HUES64 (cell line): ENCODE results near the gene HNF1B.
"Not testable (repeated sequence)": the region's sequence is repeated elsewhere in the genome, so short reads cannot be mapped to it uniquely, and the experiment has no call there.

Source experiments
- H3K27ac ChIP-seq: 2 replicates; pipeline ENCODE4 v1.7.0; 2013; ENCODE audit warnings: low read depth, low read length, inconsistent platforms
- H3K27me3 ChIP-seq: 2 replicates; pipeline ENCODE4 v1.6.1; 2013; ENCODE audit warnings: mild to moderate bottlenecking, low read length; ENCODE audit not compliant: insufficient read depth
- H3K36me3 ChIP-seq: 2 replicates; pipeline ENCODE4 v1.6.1; 2013; ENCODE audit warnings: mild to moderate bottlenecking, low read length; ENCODE audit not compliant: insufficient read depth
- H3K4me1 ChIP-seq: 2 replicates; pipeline ENCODE4 v1.6.1; 2013; ENCODE audit warnings: mild to moderate bottlenecking, low read length, moderate library complexity; ENCODE audit not compliant: insufficient read depth
- H3K4me3 ChIP-seq: 2 replicates; pipeline ENCODE4 v1.5.1; 2013; ENCODE audit warnings: mild to moderate bottlenecking, low read length, moderate library complexity
- H3K9ac ChIP-seq: 2 replicates; pipeline ENCODE4 v1.6.1; 2013; ENCODE audit warnings: mild to moderate bottlenecking, low read depth, low read length
- H3K9me3 ChIP-seq: 2 replicates; pipeline ENCODE4 v1.6.1; 2013; ENCODE audit warnings: low read depth, low read length; ENCODE audit not compliant: insufficient read depth
- WGBS: fragments of 150-250, 120-280 bp; methylation state at CpG from one replicate; pipeline ENCODE4 v1.1.7; 2013; ENCODE audit warnings: missing lambda C conversion rate; 5-methylcytosine and 5-hydroxymethylcytosine counted together

HNF1B gene

DNA sequence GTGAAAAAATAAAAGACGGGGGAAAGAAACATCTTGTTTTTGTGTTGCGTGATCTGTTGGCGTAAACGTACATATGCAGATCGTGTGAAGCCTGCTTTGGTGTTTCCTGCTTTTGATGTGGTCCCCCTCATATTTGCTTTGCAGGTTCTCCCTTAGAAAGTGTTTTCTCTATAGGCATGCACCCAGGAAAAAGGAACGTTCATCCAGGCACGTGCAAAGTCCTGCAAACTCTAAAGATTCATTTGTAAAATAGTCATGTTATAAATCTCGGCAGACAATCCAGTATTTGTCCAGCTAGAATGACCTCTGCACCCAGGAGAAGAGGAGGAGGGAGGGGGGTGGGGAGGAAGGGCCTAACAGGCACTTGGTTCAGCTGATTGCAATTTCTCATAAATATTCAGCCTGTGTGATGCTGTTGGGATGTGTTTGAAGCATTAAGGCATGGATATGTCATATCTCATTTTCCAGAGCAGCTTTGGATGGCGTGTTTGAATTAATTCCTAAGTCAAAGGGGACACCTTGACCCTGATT is 61.3 kb downstream of the HNF1B start:
- WGBS = 94% methylated on average over 9 of the region's 9 CpGs
- Histone ChIP-seq H3K9ac (no peak overlapping the region), H3K9me3 (no peaks in the 10 kb centered on the region; the same call in 1 of the 2 replicates), H3K4me1 (no peaks in the 10 kb centered on the region), H3K27me3 (no peaks in the 10 kb centered on the region; the same call in 1 of the 2 replicates), H3K36me3 (no peaks in the 10 kb centered on the region), H3K4me3 (no peak overlapping the region), H3K27ac (no peak overlapping the region)

DNA sequence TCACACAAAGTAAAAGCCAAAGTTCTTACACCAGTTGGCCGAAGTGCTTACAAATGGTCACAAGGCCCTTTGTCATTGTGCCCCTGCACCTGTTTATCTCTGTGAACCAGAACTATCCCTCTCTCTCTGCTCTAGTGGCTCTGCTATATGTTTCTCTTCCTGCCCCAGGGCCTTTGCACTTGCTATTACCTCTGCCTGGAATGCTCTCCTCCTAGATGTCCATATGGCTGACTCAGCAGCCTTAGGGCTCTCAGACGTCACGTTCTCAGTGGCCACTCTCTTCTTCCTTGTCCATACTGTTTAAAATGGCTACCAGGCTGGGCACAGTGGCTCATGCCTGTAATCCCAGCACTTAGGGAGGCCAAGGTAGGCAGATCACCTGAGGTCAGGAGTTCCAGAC is 62.9 kb downstream of the HNF1B start:
- H3K9ac ChIP-seq = no peak overlapping the region
- no peaks in the 10 kb centered on the region; the same call in 1 of the 2 replicates for H3K9me3 ChIP-seq
- WGBS = 89% methylated on average over 3 of the region's 3 CpGs
- no peak overlapping the region for H3K27ac ChIP-seq
- H3K36me3 ChIP-seq = no peaks in the 10 kb centered on the region
- no peak overlapping the region for H3K4me3 ChIP-seq
- H3K4me1 ChIP-seq = no peaks in the 10 kb centered on the region
- H3K27me3 ChIP-seq = no peaks in the 10 kb centered on the region

DNA sequence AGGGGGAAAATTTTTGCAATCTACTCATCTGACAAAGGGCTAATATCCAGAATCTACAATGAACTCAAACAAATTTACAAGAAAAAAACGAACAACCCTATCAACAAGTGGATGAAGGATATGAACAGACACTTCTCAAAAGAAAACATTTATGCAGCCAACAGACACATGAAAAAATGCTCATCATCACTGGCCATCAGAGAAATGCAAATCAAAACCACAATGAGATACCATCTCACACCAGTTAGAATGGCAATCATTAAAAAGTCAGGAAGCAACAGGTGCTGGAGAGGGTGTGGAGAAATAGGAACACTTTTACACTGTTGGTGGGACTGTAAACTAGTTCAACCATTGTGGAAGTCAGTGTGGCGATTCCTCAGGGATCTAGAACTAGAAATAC is 64.9 kb downstream of the HNF1B start:
- not testable (repeated sequence) for H3K9ac ChIP-seq

DNA sequence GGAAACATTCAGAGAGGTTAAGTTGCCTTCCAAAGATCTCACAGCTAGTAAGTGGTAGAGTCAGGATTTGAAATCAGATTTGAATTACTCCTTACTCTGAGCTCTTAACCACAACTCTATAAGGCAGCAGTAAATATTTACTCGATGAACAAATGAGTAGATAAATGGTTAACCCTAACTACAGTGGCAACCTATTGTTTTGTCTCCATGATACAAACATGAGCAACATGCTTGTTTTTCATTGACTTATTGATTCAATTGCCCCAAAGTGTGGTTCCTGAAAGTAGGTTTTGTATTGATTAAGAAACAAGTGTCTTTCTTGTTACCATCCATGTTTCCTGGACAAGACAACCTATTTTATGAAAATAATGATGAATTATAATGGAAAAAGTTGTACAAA is 66.8 kb downstream of the HNF1B start:
- no peaks in the 10 kb centered on the region for H3K36me3 ChIP-seq
- 89% methylated on average over 1 of the region's 1 CpG for WGBS
- no peak overlapping the region for H3K27ac ChIP-seq
- no peaks in the 10 kb centered on the region for H3K4me1 ChIP-seq
- H3K4me3 ChIP-seq = no peak overlapping the region
- H3K9ac ChIP-seq = no peak overlapping the region
- no peaks in the 10 kb centered on the region; the same call in 1 of the 2 replicates for H3K9me3 ChIP-seq
- H3K27me3 ChIP-seq = no peaks in the 10 kb centered on the region

More for the DNA sequence above, 64.9 kb downstream of the HNF1B start:
- H3K27ac ChIP-seq, H3K4me1 ChIP-seq, H3K9me3 ChIP-seq, H3K27me3 ChIP-seq, H3K4me3 ChIP-seq, H3K36me3 ChIP-seq: not testable (repeated sequence)
- WGBS = no CpG with 5 or more reads among the region's 2 CpGs

DNA sequence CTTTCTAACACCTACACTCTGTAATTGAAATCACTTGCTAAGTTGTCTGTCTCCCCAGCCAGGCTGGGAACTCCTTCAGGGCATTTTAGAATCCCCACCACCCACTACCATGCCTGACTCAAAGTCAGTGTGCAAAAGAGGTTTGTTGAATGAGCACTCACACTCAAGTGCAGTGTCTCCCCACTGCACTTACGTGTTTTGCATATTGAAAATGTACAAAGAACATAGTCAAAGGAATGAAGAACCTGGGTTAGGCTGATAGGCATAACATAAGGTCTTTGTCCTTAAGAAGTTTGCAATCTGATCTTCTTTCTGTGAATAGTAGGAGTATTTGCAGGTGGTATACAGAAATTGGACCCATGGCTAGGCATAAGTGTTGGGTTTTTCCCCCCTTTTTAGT is 67.8 kb downstream of the HNF1B start:
- Histone ChIP-seq H3K9ac (no peak overlapping the region), H3K27me3 (no peaks in the 10 kb centered on the region), H3K4me1 (no peaks in the 10 kb centered on the region), H3K27ac (no peak overlapping the region), H3K9me3 (no peaks in the 10 kb centered on the region; the same call in 1 of the 2 replicates), H3K4me3 (no peak overlapping the region), H3K36me3 (no peaks in the 10 kb centered on the region)
- WGBS = 89% methylated on average over 1 of the region's 1 CpG

DNA sequence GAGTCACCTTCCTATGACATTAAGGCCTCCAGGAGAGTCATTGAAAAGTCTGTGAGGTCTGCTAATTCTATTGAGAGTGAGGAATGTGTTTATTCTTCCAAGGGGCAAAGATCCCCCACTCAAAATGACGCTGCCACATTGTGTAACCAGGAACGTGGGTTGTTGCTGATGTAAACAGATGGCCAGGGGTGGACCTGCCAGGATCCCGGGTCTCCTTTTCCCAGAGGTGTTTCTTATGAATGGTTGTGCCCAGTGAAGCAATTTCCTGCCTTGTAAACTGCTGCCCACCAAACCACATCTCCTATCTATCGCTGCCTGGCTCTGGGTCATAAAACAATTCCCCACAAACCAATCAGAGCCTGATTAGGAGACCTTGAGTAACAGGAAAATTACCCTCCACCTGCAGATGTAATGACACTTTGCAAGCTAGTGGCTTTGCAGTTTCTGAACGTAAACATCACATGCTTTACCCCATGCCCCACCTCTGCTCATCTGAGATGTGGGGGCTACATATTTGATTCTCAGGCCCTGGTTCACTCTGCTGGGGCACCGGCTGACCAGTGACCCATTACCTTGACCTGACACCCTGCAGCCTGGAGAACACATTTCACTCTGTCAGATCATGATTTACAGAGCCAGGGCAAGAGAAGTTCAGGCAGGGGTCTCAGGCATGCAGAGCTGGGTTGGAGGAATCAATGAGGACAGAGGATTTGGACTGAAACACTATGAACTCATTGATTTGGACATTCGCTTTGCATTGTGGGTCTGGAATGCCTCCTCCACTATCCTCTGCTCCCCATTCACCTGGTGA is 68.5 kb downstream of the HNF1B start:
- no peak overlapping the region for H3K9ac ChIP-seq
- H3K27ac ChIP-seq = no peak overlapping the region
- H3K9me3 ChIP-seq = no peaks in the 10 kb centered on the region; the same call in 1 of the 2 replicates
- H3K36me3 ChIP-seq = no peaks in the 10 kb centered on the region
- WGBS = 88% methylated on average over 7 of the region's 7 CpGs
- H3K4me3 ChIP-seq = no peak overlapping the region
- H3K27me3 ChIP-seq = no peaks in the 10 kb centered on the region
- H3K4me1 ChIP-seq = no peaks in the 10 kb centered on the region

DNA sequence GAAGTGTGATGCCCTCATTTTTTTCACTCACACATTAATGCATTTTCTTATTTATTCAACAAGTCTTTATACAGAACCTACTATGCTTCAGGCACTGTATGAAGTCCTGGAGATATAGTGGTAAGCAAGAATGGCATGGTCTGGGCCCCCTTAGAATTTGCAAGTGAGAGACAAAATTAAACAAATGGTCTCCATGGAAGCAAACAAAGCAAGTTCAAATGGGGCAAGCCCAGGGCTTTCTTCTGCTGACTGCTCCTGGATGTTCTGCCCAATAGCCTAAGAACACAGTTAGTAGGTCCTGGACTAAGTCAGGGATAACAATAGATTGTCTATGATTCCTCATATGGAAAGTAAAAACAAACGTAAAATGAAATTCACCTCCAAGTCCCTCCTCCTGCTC is 70.3 kb downstream of the HNF1B start:
- 100% methylated on average over 1 of the region's 1 CpG for WGBS
- Histone ChIP-seq H3K9ac (no peak overlapping the region), H3K27ac (no peak overlapping the region), H3K4me3 (no peak overlapping the region), H3K27me3 (no peaks in the 10 kb centered on the region), H3K4me1 (no peaks in the 10 kb centered on the region), H3K9me3 (no peaks in the 10 kb centered on the region; the same call in 1 of the 2 replicates), H3K36me3 (no peaks in the 10 kb centered on the region)

DNA sequence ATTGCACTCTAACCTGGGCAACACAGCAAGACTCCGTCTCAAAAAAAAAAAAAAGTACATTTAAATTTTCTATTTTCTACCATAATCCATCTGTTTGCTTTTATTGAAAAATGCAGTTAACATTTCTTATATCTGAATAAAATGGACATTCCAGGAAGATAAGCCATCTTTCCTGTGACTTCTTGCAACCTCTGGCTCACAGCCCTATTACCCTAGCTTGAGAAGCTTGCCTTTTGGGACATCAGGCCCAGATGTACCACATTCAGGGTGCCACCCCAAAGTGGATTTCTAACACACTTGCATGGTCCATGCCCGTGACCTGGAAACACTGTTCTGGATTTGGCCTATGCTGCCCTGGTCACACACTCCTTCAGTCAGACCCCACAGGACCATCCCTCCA is 71.5 kb downstream of the HNF1B start:
- H3K4me3 ChIP-seq = no peak overlapping the region
- H3K9ac ChIP-seq = no peak overlapping the region
- no peaks in the 10 kb centered on the region for H3K36me3 ChIP-seq
- no peak overlapping the region for H3K27ac ChIP-seq
- H3K4me1 ChIP-seq = no peaks in the 10 kb centered on the region
- WGBS = 94% methylated on average over 2 of the region's 2 CpGs
- H3K27me3 ChIP-seq = no peaks in the 10 kb centered on the region
- no peaks in the 10 kb centered on the region for H3K9me3 ChIP-seq

DNA sequence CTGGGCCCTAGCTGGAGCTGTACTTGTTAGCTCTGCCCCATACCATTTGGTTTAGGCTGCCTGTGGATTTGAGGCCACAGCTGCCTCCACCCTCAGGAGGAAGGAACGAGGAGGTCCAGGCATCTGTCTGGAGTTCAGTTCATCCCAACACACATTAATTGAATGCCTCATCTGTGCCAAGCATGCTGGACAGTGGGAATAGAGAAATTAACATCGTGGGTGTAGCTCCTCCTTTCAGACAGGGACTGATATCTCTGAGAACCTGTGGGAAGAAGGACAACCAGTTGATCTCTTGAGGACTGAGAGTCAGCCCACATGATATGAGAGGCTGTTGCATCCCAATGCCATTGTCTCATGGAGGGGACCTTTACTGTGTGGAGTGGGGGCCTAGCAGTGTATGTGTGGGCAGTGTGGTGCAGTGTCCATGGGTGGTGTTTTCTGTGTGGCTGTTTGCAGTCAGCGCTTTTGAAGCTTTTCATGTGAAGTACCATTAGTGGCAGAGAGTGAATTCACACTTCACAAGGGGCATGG is 72.2 kb downstream of the HNF1B start:
- no peaks in the 10 kb centered on the region for H3K4me1 ChIP-seq
- H3K9ac ChIP-seq = no peak overlapping the region
- H3K27me3 ChIP-seq = no peaks in the 10 kb centered on the region
- H3K27ac ChIP-seq = no peak overlapping the region
- no peaks in the 10 kb centered on the region for H3K36me3 ChIP-seq
- H3K9me3 ChIP-seq = no peaks in the 10 kb centered on the region
- H3K4me3 ChIP-seq = no peak overlapping the region
- 92% methylated on average over 3 of the region's 3 CpGs for WGBS

DNA sequence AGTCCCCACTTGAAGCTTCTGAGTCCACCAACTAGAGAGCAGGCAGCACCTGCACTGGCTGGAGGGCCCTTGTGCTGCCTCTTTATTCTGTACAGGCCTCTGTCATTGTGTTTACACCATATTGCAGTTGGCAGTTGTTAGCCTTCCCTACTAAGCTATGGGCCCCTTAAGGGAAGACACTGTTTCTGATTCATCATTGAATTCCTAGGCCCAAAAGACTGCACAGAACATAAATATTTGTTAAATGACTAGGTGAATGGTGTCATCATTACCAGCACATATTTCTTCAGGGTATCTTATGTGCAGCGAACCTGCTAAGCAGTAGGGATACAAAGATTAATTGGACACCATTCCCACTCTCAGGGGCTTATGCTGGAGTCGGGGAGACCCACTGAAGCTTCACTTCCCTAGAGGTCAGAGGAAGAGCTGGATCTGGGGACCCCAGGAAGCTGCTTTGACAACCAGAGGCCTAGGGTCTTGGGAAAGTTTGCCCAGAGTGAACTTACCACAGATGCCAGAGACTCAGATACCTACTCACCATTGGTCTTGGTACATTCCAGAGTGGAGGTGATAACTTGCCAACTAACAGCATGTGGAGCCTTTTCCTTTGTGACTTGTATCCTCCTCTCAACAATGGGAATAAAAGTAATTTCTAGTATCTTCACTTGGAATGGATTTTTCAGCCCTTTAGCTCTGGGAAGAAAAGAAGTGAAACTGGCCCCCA is 72.9 kb downstream of the HNF1B start:
- no peak overlapping the region for H3K9ac ChIP-seq
- WGBS = 94% methylated on average over 2 of the region's 2 CpGs
- H3K4me3 ChIP-seq = no peak overlapping the region
- no peak overlapping the region for H3K27ac ChIP-seq
- H3K36me3 ChIP-seq = no peaks in the 10 kb centered on the region
- H3K4me1 ChIP-seq = no peaks in the 10 kb centered on the region
- H3K27me3 ChIP-seq = no peaks in the 10 kb centered on the region
- H3K9me3 ChIP-seq = no peaks in the 10 kb centered on the region
